GM12878 (cell line): ENCODE data around the gene CS. TPM values are rescaled to one million over a fixed set of nuclear protein-coding genes. Genes with fewer than 3 reads are reported as not detected.

Experiments used
- ATAC-seq: fragments of 200-7000 bp; cut with Tn5 transposase; 3 replicates; pipeline ENCODE4 v1.9.1; 2020; ENCODE audit warnings: mild to moderate bottlenecking, moderate library complexity
- BruUV-seq: library from RNA; stranded (reverse); fragments of 400-500 nt; replicated peaks from 2 replicates; lab custom pipeline; 2021; lab: Mats Ljungman, UMichigan
- CTCF ChIA-PET: fragments of 300-600 bp; sonication (Branson Sonifier 250); formaldehyde crosslinking; extraction: SDS; loops from one replicate; lab custom pipeline; 2021; ENCODE audit warnings: inconsistent platforms; lab: Yijun Ruan, JAX
- POLR2A ChIA-PET: fragments of 350-600 bp; formaldehyde crosslinking; extraction: SDS; loops from one replicate; lab custom pipeline; 2021; ENCODE audit warnings: inconsistent platforms; lab: Charles Lee
- RAD21 ChIA-PET: fragments of 300-600 bp; sonication (Branson Sonifier 250); formaldehyde crosslinking; loops from one replicate; lab custom pipeline; 2023; ENCODE audit warnings: antibody characterized with exemption; ENCODE audit not compliant: unreplicated experiment; lab: Charles Lee
- SMC1A ChIA-PET: fragments of 300-600 bp; sonication (Branson Sonifier 250); formaldehyde crosslinking; loops from one replicate; lab custom pipeline; 2023; ENCODE audit not compliant: unreplicated experiment, uncharacterized antibody; lab: Charles Lee
- DNase-seq: peaks from one replicate; pipeline ENCODE4 v3.0.0-alpha.2; 2011; ENCODE audit warnings: low read depth, low spot score
- FAIRE-seq: peaks from 3 replicates; lab custom pipeline; 2011; peaks lifted over from hg19 to GRCh38; lab: Jason Lieb, UNC
- H2AFZ ChIP-seq: 2 replicates; pipeline ENCODE4 v1.6.0; 2011; ENCODE audit warnings: low read depth, low read length, control low read depth; ENCODE audit not compliant: control insufficient read depth
- H3K27ac ChIP-seq: 2 replicates; pipeline ENCODE4 v1.5.1; 2011; ENCODE audit warnings: control low read depth; ENCODE audit not compliant: control insufficient read depth, insufficient read depth
- H3K27me3 ChIP-seq, 2 experiments: replicated peaks in 1 of 2; 2 replicates each; pipeline versions ENCODE4 v1.6.0 to v1.6.1; 2011; ENCODE audit warnings: low read length in 1 of 2; ENCODE audit not compliant: control insufficient read depth in 2 of 2, insufficient read depth in 2 of 2
- H3K36me3 ChIP-seq, 2 experiments: 2 replicates each; pipeline ENCODE4 v1.5.1; 2011; ENCODE audit warnings: low read length in 1 of 2; ENCODE audit not compliant: control insufficient read depth in 2 of 2, insufficient read depth in 2 of 2
- H3K4me1 ChIP-seq: 2 replicates; pipeline ENCODE4 v1.6.1; 2011; ENCODE audit warnings: mild to moderate bottlenecking, low read length, moderate library complexity, mixed read lengths; ENCODE audit not compliant: control insufficient read depth, insufficient read depth
- H3K4me2 ChIP-seq: 2 replicates; pipeline ENCODE4 v1.6.0; 2011; ENCODE audit warnings: control low read depth; ENCODE audit not compliant: control insufficient read depth, insufficient read depth
- H3K4me3 ChIP-seq: fragments of 200-600 bp; sonication (generic); 2 replicates; pipeline ENCODE4 v1.5.1; 2016
- H3K79me2 ChIP-seq: 2 replicates; pipeline ENCODE4 v1.6.0; 2011; ENCODE audit warnings: low read length; ENCODE audit not compliant: control insufficient read depth, insufficient read depth
- H3K9ac ChIP-seq: 2 replicates; pipeline ENCODE4 v1.8.0; 2011; ENCODE audit warnings: low read length, control low read depth, mixed read lengths; ENCODE audit not compliant: control insufficient read depth, insufficient read depth
- H3K9me3 ChIP-seq: replicated peaks from 3 replicates; pipeline ENCODE4 v1.5.1; 2011; ENCODE audit warnings: mild to moderate bottlenecking, low read length; ENCODE audit not compliant: control insufficient read depth, insufficient read depth
- H4K20me1 ChIP-seq: 2 replicates; pipeline ENCODE4 v1.6.0; 2011; ENCODE audit not compliant: control insufficient read depth, insufficient read depth
- CHD2 ChIP-seq: IDR thresholded peaks from 2 replicates; pipeline ENCODE4 v1.6.1; 2011; ENCODE audit warnings: low read depth, low read length, improper control_type of control experiment, borderline replicate concordance
- CREB1 ChIP-seq: IDR thresholded peaks from 2 replicates; pipeline ENCODE4 v1.6.1; 2012; ENCODE audit warnings: low read depth, mild to moderate bottlenecking, inconsistent platforms
- E4F1 ChIP-seq: fragments of 450-650 bp; IDR thresholded peaks from 2 replicates; pipeline ENCODE4 v1.6.1; 2018; ENCODE audit warnings: borderline replicate concordance, mild to moderate bottlenecking; ENCODE audit not compliant: partially characterized antibody
- HDAC2 ChIP-seq: fragments of 200-600 bp; sonication (generic); IDR thresholded peaks from 2 replicates; pipeline ENCODE4 v1.6.1; 2017
- IRF3 ChIP-seq: fragments of 450-650 bp; IDR thresholded peaks from 2 replicates; pipeline ENCODE4 v1.6.1; 2014; ENCODE audit warnings: mild to moderate bottlenecking
- JUND ChIP-seq: IDR thresholded peaks from 2 replicates; pipeline ENCODE4 v1.6.1; 2012; ENCODE audit warnings: low read depth, mild to moderate bottlenecking, low read length, improper control_type of control experiment, moderate library complexity
- LARP7 ChIP-seq: fragments of 450-650 bp; IDR thresholded peaks from 2 replicates; pipeline ENCODE4 v1.6.1; 2017; ENCODE audit warnings: mild to moderate bottlenecking
- MEF2A ChIP-seq: IDR thresholded peaks from 2 replicates; pipeline ENCODE4 v1.6.1; 2011; ENCODE audit warnings: low read depth, mild to moderate bottlenecking, low read length, moderate library complexity; ENCODE audit not compliant: insufficient read depth
- NRF1 ChIP-seq: conservative IDR thresholded peaks from 2 replicates; pipeline ENCODE4 v1.6.1; 2011; ENCODE audit warnings: mild to moderate bottlenecking, low read depth, low read length, improper control_type of control experiment
- POLR2AphosphoS2 ChIP-seq: IDR thresholded peaks from 2 replicates; pipeline ENCODE4 v1.6.1; 2011; ENCODE audit warnings: low read depth, mild to moderate bottlenecking, low read length, improper control_type of control experiment, moderate library complexity
- RB1 ChIP-seq: fragments of 450-650 bp; formaldehyde crosslinking; IDR thresholded peaks from 2 replicates; pipeline ENCODE4 v1.6.1; 2017; ENCODE audit warnings: mild to moderate bottlenecking, borderline replicate concordance
- RELB ChIP-seq: fragments of 450-650 bp; IDR thresholded peaks from 2 replicates; pipeline ENCODE4 v1.6.1; 2017; ENCODE audit warnings: low read depth, mild to moderate bottlenecking, moderate library complexity
- SKIL ChIP-seq: fragments of 450-650 bp; IDR thresholded peaks from 2 replicates; pipeline ENCODE4 v1.6.1; 2017; ENCODE audit warnings: mild to moderate bottlenecking, low read depth, inconsistent platforms; ENCODE audit not compliant: poor library complexity, severe bottlenecking
- WRNIP1 ChIP-seq: IDR thresholded peaks from 2 replicates; pipeline ENCODE4 v1.6.1; 2011; ENCODE audit warnings: low read depth, low read length, improper control_type of control experiment, borderline replicate concordance
- ZNF217 ChIP-seq: fragments of 450-650 bp; IDR thresholded peaks from 2 replicates; pipeline ENCODE4 v1.6.1; 2017; ENCODE audit warnings: antibody characterized with exemption, mild to moderate bottlenecking
- WGBS: methylation state at CpG from one replicate; pipeline ENCODE4 v1.1.6; 2016; ENCODE audit warnings: low lambda C conversion rate; ENCODE audit not compliant: insufficient replicate concordance, insufficient coverage; ENCODE audit errors: missing lambda C conversion rate; 5-methylcytosine and 5-hydroxymethylcytosine counted together
- in situ Hi-C: fragments of 300-500 bp; cut with MboI; formaldehyde crosslinking; loops from 9 replicates; pipeline ENCODE4 v1.14.3; 2018; ENCODE audit warnings: mixed read lengths
- intact Hi-C: fragments of 100-400 bp; cut with micrococcal nuclease; formaldehyde crosslinking; loops from one replicate; pipeline ENCODE4 v1.14.2; 2022; ENCODE audit not compliant: unreplicated experiment
- polyA plus RNA-seq, 11 experiments: library from polyadenylated mRNA; depleted of rRNA in 4 of 11; unstranded in 6 of 11; stranded (reverse) in 5 of 11; fragments of >200 nt; fragmentation: Nextera tagmentation in 4 of 11; fragmentation: Illumina TruSeq in 1 of 11; extraction: Ambion mirVana in 4 of 11; extraction: Trizol in 1 of 11; gene quantifications; 1 replicate in 1 of 11; 2 replicates in 10 of 11; pipeline versions ENCODE4 v1.2.1 to v1.2.3, GENCODE V29; 2011 to 2016; ENCODE audit warnings: inconsistent platforms in 2 of 11, missing spikeins in 2 of 11, low read depth in 1 of 11
- total RNA-seq, 4 experiments: library from RNA; depleted of rRNA in 3 of 4; stranded (reverse); fragments of >200 nt in 3 of 4; fragmentation: Illumina TruSeq in 1 of 4; extraction: Trizol in 1 of 4; gene quantifications; 2 replicates each; pipeline versions ENCODE4 v1.2.1 to v1.2.3, GENCODE V29; 2013 to 2021

The CS gene
- total and polyA plus RNA-seq, 10 of the 15 experiments (the other 5 are each of a cell fraction or from before 2014, with no cell fraction given): 64.9 to 276 (median 139) TPM

GRCh38 chr12:56308714-56309113, 8.6 kb upstream of the CS start:
- in situ Hi-C loops: no loop called here
- DNase-seq: no peak
- Histone ChIP-seq H3K36me3 (peaks cover 1 to 14% of the 10 kb centered on the region in 2 experiments), H3K27me3 (no peaks in the 10 kb centered on the region), H3K4me1 (no peaks in the 10 kb centered on the region), H4K20me1 (no peaks in the 10 kb centered on the region), H3K27ac (no peak overlapping the region), H3K4me2 (no peak overlapping the region), H3K9me3 (no peaks in the 10 kb centered on the region), H3K9ac (no peak overlapping the region), H2AFZ (no peak overlapping the region), H3K4me3 (no peak overlapping the region), H3K79me2 (no peaks in the 10 kb centered on the region)
- no peak for FAIRE-seq
- no TSS peak for BruUV-seq
- intact Hi-C loops: no loop called here
- POLR2A ChIA-PET: interaction anchor here (0.6 to 1.1 kb wide), 5 partner anchors 23 to 635 kb away, joined by 3 to 5 read pairs (median 3); partner anchors contain the start of gene MYL6
- no peak for ATAC-seq
- CTCF ChIA-PET: interaction anchor here (0.5 to 2.6 kb wide), 5 partner anchors 8 to 156 kb away, joined by 3 to 9 read pairs (median 3); partner anchors contain the start of genes CNPY2, SMARCC2 and TIMELESS
- SMC1A ChIA-PET: interaction anchor here (0.9 to 1.4 kb wide), 3 partner anchors 10 to 155 kb away, joined by 3 to 4 read pairs (median 4); partner anchors contain the start of gene RNF41
- 43% methylated on average over 3 of the region's 3 CpGs for WGBS
- RAD21 ChIA-PET: no interaction called here
- TF ChIP-seq IRF3 (no peak), LARP7 (no peak), RB1 (no peak), MEF2A (no peak), NRF1 (no peak), JUND (no peak), HDAC2 (no peak), ZNF217 (no peak), SKIL (no peak), POLR2AphosphoS2 (no peak), RELB (no peak), CHD2 (no peak), WRNIP1 (no peak), E4F1 (no peak), CREB1 (no peak)
